NCI-H1105 (cell line): ENCODE measurements around the gene GNA15.
"Not testable (repeated sequence)": the region's sequence is repeated elsewhere in the genome, so short reads cannot be mapped to it uniquely, and the experiment has no call there.

Experiments
- DNase-seq: peaks from one replicate; lab custom pipeline; 2025; lab: John Stamatoyannopoulos, UW

Gene GNA15

DNA sequence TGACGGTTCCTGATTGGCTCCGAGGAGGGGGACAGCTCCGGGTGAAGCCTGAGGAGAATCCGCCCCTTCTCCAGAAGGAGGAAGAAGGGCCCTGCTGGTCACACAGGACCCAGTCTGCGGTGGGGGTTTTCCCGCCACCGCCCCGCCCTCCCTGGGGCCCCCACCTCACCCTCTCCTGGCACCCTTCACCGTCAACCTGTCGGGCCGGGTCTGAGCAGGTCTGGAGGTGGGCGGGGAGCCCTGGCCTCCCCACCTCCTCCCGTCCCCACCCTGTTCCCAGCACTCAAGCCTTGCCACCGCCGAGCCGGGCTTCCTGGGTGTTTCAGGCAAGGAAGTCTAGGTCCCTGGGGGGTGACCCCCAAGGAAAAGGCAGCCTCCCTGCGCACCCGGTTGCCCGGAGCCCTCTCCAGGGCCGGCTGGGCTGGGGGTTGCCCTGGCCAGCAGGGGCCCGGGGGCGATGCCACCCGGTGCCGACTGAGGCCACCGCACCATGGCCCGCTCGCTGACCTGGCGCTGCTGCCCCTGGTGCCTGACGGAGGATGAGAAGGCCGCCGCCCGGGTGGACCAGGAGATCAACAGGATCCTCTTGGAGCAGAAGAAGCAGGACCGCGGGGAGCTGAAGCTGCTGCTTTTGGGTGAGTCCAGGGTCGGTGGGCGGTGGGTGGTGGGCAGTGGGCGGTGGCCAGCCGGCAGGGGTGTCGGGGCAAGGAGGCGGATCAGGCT, at the start of gene GNA15:
TSS of gene GNA15 (plus strand) at position 73 of the 723 bp plus-strand sequence. CDS start at position 491, 418 bp downstream.
- DNase-seq: no peak

GRCh38 chr19:3087769-3088168, 48.1 kb upstream of the GNA15 start:
- DNase-seq: no peak

- DNase-seq: not testable (repeated sequence)
Measured at GRCh38 chr19:3089299-3089855, 46.5 kb upstream of the GNA15 start.

DNA sequence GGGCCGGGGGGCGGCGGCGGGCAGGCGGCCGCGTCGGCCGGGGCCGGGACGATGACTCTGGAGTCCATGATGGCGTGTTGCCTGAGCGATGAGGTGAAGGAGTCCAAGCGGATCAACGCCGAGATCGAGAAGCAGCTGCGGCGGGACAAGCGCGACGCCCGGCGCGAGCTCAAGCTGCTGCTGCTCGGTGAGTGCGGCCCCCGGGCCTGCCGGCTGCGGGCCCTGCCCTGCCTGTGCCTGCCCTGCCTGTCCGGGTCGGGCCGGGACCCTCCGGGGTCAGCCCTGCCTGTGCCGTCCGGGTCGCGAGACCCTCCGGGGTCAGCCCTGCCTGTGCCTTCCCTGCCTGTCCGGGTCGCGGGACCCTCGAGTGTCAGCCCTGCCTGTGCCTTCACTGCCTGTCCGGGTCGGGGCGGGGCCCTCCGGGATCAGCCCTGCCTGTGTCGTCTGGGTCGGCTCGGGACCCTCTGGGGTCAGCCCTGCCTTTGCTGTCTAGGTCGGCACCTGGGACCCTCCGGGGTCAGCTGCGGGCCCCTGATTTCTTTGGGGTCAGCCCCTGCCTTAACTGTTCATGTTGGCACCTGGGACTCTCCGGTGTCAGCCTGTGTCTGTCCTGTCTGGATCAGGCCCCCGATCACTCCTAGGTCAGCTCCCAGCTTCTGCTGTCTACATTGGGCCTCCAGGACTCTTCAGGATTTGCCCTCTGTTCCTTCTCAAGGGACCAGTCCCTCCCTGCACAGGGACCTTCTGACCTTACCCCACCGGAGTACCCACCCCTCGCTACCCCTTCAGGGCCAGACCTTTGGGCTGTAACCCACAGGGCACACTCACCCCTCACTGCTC, 41.0 kb upstream of the GNA15 start:
- no peak for DNase-seq

DNA sequence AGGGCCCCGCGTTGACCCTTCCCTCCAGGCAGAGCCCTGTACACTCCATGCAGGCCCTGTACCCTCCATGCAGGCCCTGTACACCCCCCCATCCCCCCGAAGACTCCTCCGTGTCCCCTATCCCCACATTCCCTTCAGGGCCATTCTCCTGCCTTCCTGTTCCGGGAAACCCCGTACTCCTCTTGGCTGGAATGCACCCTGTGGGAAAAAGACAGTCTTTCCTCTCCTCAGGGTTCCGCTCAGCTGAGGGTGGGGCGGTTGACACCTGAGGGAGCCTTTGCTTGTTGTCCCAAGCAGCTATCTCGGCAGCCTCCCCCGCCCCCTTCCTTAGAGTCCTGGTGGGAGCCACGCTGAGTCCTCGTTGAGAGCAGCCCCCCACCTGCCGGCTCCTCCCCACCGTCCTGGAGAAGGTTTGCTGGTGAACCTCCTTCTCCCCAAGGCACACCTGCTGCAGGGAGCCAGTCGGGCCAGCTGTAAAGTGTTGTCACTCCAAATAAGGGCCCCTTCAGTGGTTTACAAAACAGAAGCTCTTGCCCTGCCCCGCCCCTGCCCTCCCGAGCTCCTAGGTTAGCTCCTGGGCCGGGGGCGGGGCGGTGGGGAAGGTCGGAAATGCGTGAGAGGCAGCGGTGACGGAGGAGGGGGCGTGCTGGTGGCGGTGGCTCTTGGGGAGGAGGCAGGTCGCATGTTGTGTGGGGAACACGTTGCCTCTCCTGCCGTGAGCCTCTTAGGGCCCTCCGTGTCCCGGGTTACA, 40.2 kb upstream of the GNA15 start:
- DNase-seq: peak; percentile 20

GRCh38 chr19:3096267-3096901, 39.4 kb upstream of the GNA15 start:
- DNase-seq: no peak

DNA sequence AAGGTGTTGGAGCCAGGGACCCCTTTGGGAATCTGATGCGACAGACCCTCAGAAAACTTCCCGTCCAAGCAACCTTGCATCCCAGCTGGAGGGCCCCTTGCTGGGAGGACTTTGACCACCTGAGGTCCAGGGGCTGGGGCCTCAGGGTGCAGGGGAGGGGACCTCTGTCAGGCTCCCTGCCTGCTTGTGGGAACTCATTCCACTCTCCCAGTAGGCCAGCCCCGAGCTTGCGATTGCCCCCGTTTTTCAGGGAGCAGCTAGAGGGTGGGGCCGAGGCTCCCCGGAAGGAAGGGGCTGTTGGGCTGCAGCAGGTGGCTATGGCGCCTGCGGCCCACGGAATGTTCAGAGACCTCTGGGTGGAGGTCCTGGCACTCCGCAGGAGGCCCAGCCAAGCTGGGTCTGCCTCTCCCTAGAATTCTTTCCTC, 38.9 kb upstream of the GNA15 start:
- no peak for DNase-seq

GRCh38 chr19:3097442-3097871, 38.4 kb upstream of the GNA15 start:
- no peak for DNase-seq

DNA sequence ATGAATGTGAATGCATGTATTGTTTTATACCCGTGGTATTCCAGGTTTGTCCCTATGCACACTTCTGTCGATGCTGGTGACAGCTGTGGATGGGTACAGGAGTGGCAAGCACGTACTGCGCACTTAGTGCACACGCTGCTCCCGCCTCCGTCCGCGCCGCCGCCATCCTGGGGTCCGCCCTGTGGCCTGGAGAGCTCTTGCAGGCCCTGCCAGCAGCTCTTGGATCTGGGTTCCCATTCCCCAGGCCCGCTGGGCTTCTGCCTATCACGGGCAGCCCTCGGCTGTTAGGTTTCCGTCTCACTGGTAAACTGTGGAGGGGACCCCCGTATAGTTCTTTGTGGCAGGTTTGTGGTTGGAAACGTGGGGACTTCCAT, 37.7 kb upstream of the GNA15 start:
- no peak for DNase-seq

DNA sequence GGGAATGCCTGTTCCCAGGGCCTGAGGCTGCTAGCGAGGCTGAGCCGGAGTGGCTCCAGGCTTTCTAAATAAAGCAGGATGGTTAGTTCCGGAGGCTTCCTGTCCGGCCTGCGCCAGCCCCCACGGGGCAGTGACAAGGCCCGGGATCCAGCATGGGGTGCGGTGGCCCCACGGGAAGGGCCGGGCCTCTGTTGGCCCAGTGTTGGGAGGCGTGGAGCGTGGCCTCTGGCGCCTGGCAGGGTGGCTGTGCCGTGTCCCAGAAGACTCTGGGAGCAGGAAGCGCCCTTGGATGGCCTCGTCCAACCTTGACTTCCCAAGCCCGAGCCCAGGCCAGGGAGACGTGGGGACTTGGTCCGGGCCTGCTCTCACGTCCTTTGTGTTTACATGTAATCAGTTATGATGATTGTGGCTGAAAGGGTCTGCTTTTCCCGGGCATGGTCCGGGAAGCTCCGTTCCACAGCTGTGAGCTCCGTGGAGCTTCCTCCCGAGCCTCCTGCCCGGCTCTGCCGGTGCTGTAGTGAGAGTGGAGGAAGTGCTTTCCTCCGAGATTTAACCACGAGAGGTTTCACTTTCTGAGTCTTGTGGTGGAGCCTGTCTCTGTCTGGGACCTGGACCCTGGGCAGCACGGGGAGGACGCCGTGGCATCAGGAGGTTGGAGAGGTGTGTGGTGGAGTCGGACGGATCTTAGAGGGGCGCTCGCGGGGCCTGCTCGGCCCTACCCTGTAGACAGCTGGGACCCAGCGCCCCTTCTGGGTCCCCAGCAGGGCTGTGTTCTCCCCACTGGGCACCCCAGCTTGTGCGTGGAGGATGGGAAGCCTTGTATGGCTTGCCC, 37.1 kb upstream of the GNA15 start:
- no peak for DNase-seq

DNA sequence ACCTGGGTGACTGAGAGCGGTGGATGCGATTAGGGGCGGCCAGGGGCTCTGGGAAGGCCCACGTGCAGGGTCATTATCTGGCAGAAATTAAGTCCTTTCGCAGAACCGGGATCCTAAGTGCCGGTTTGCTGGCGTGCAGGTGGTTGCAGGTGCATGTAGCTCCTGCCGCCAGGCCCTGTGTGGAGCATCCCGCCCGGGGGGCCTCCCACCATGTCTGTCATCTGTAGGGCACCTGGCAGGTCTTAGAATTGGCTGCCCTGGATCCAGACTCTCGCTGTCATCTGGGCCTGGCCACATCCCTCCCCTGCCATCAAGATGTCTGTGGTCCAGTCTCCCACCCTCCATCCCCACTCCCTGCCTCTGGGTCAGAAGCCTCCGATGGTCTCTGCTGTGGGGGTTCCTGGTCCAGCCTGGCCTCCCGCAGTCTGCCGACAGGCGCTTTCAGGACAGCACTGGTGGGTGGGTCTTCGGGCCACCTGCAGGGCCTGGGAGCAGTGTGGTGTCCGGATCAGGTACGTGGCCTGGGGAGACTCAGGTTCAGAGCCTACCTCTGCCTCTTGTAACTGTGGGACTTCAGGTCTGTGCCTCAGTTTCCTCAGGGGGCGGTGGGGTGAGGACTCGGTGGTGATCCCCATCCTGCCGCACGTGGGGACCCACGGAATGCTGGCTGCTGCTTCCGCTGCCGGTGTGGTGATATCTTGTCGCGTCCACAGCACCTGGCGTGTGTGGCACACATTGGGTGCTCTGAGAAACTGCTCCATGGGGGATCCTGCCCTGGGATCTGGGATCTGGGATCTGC, 36.3 kb upstream of the GNA15 start:
- no peak for DNase-seq

DNA sequence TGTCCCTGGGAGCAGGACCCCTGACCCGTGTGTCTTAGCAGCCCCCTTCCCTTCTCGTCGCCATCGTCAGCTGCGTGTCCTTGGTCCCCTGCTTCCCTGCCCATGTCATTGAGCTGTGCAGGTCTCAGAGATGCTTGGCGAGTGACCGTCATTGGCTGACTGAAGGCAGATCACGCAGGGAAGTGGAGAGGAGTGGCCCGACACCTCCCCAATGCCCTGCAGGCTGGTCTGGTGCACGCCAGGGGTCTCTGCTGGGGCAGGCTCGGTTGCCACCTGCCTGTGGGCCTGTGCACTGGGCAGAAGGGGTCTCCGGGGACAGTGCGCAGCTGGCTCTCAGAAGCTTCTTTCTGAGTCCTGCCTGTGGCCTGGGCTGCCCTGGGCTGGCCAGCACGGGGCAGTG, 35.5 kb upstream of the GNA15 start:
- DNase-seq: no peak

GRCh38 chr19:3100747-3101730, 34.8 kb upstream of the GNA15 start:
- DNase-seq: no peak

GRCh38 chr19:3102239-3103140, 33.3 kb upstream of the GNA15 start:
- DNase-seq: no peak

DNA sequence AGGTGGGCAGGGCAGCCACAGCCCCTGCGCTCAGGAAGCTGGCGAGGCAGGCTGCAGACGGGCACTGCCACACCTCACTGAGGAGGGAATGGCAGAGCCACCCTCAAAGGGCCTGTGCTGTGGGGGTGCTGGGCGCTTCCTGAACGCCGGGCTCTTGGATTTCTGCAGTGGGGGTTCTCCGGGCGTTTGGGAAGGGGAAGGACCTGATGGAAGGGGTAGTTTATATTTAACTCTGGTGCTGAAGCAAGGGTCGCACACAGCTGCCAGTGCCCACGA, 31.2 kb upstream of the GNA15 start:
- no peak for DNase-seq

DNA sequence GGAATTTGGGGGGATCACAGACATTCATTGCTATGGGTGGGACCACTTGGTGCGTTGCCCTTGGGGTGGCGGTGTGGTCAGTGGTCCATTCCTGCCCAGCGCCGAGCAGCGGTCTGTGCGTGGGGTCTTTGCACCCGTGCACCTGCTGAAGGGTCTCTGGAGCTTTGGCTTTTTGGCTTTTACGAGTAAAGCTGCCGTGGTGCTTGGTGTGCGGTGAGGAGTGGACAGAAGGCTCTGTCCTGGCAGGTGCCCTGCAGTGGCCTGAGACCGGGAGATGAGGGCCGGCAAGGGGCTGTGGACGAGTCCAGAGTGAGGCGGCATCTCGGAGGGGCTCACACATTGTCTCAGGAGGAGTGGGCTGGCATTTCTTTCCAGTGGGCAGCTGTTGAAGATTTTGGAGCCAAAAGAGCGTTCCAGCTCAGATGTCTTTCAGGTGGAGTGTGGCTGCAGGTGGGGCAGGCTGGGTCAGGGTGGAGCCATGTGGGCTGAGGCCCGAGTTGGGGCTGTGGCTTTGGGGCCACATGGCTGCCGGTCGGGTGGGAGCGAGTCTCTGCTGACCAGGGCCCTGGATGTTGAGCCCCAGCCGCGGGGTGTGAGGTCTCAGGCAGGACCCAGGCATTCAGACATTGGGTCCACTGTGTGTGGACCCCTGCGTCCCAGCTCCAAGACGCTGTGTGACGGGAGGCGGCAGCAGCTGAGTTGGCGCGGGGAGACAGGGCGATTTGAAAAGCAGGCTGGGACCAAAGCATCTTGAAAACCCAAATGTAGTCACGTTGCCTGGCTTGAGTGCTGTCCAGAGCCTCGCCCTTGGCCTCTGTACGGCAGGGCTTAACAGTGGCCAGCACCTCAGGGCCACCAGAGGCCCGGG, 30.0 kb upstream of the GNA15 start:
- no peak for DNase-seq
